Heart left ventricle (tissue), 16 donors: ENCODE data around the gene ANKRD28. TPM values are rescaled to one million over a fixed set of nuclear protein-coding genes. Genes with fewer than 3 reads are reported as not detected.
A peak's percentile ranks its signal among the peaks of the same experiment; 100 is the strongest.

ENCODE experiments used
- ATAC-seq, 4 donors: fragments of 200-7000 bp; cut with Tn5 transposase; one replicate each; pipeline ENCODE4 v1.9.1; 2020 to 2022; ENCODE audit warnings: moderate library complexity in 4 of 4, mild to moderate bottlenecking in 3 of 4, moderate number of reproducible peaks in 1 of 4
- DNase-seq, 5 donors: peaks; one replicate each; pipeline ENCODE4 v3.0.0-alpha.2; 2020
- H3K27ac ChIP-seq, 12 donors: fragments of 200-600 bp; sonication (generic) in 4 of 12; one replicate each; pipeline versions ENCODE4 v1.5.0 to v1.8.0; 2016 to 2022; ENCODE audit warnings: mild to moderate bottlenecking in 2 of 12
- H3K27me3 ChIP-seq, 9 donors: fragments of 200-600 bp; sonication (generic) in 2 of 9; one replicate each; pipeline versions ENCODE4 v1.5.1 to v1.8.0; 2016 to 2022; ENCODE audit warnings: mild to moderate bottlenecking in 3 of 9
- H3K36me3 ChIP-seq, 9 donors: fragments of 200-600 bp; sonication (generic) in 2 of 9; one replicate each; pipeline versions ENCODE4 v1.5.0 to v1.8.0; 2018 to 2022; ENCODE audit warnings: mild to moderate bottlenecking in 2 of 9
- H3K4me1 ChIP-seq, 12 donors: fragments of 200-600 bp; sonication (generic) in 4 of 12; one replicate each; pipeline versions ENCODE4 v1.5.0 to v1.8.0; 2016 to 2022; ENCODE audit warnings: mild to moderate bottlenecking in 3 of 12
- H3K4me3 ChIP-seq, 12 donors: fragments of 200-600 bp; sonication (generic) in 4 of 12; one replicate each; pipeline versions ENCODE4 v1.5.0 to v1.8.0; 2017 to 2022; ENCODE audit warnings: mild to moderate bottlenecking in 9 of 12, moderate library complexity in 4 of 12
- H3K9me3 ChIP-seq, 12 donors: fragments of 200-600 bp; sonication (generic) in 4 of 12; one replicate each; pipeline versions ENCODE4 v1.5.0 to v1.8.0; 2016 to 2022; ENCODE audit warnings: mild to moderate bottlenecking in 1 of 12
- POLR2A ChIP-seq, 2 donors: fragments of 450-650 bp; IDR thresholded peaks; one replicate each; pipeline ENCODE4 v1.6.1; 2017; ENCODE audit warnings: antibody characterized with exemption in 2 of 2, mild to moderate bottlenecking in 2 of 2, moderate library complexity in 2 of 2
- WGBS, 4 donors: extraction: QIAGEN DNeasy Blood & Tissue Kit in 2 of 4; methylation state at CpG; one replicate each; pipeline versions ENCODE4 v1.1.5 to v1.1.7; 2013 to 2018; 5-methylcytosine and 5-hydroxymethylcytosine counted together
- intact Hi-C, 10 donors: fragments of 100-400 bp; cut with DNase I; formaldehyde crosslinking; loops; one replicate each; pipeline versions ENCODE4 v1.11.1 to v1.14.2; 2022
- polyA plus RNA-seq, 2 donors: library from polyadenylated mRNA; stranded (reverse); fragments of 200-250 nt; gene quantifications; one replicate each; pipeline ENCODE4 v1.2.3, GENCODE V29; 2013
- total RNA-seq, 9 donors: library from RNA; depleted of rRNA in 2 of 9; stranded (reverse); fragments of >200 nt in 2 of 9; fragmentation: NEBNext Ultra II Directional in 3 of 9; extraction: Animal tissue kit (Norgen Biotek cat#: 25700) in 3 of 9; gene quantifications; one replicate each; pipeline versions ENCODE4 v1.1.0 to v1.2.4, GENCODE V29; 2016 to 2023
- TF ChIP-seq, protein P1 (sequence below), 12 donors: fragments of 200-600 bp; sonication (generic) in 4 of 12; IDR thresholded peaks; one replicate each; pipeline versions ENCODE4 v1.5.0 to v1.8.0; 2018 to 2022; ENCODE audit warnings: antibody characterized with exemption in 12 of 12, mild to moderate bottlenecking in 5 of 12
- donor health status: ischemic (EF 13 %, LVEDD 7.1; RV severe dilation, severe dysfunction).
- donor health status: healthy with polysubstance abuse.
- donor health status: DM: no; HTN: yes; CAD: no.
- donor health status: DM: no; HTN: no; CAD: no.
- donor health status: ischemic (EF 25% LVEDD 6.9; RV normal size, moderate dysfunction).
- donor health status: ischemic (EF 25% LVEDD 5.7; RV mildly dilated, moderate dysfunction).
- donor health status: healthy.
- donor health status: DM: yes; HTN: yes; CAD: no.
- donor health status: ischemic (EF 35%, LVEDD 5.7; RV mildly dilated, moderate dysfunction).
- donor health status: nonischemic (EF 11% LVEDD 7.7; RV severe dilation, severe dysfunction).
- donor health status: DM: yes; HTN: yes; CAD: no.
- donor health status: PGD.
- donor health status: ischemic (EF 29% LVEDD 5.4; RV normal size, mild dysfunction).
- donor health status: nonischemic (EF 23%, LVEDD 6.1; RV moderate dilation, normal function).

Gene ANKRD28
- total and polyA plus RNA-seq, 11 donors: 4.9 to 32.1 (median 24.3) TPM

DNA sequence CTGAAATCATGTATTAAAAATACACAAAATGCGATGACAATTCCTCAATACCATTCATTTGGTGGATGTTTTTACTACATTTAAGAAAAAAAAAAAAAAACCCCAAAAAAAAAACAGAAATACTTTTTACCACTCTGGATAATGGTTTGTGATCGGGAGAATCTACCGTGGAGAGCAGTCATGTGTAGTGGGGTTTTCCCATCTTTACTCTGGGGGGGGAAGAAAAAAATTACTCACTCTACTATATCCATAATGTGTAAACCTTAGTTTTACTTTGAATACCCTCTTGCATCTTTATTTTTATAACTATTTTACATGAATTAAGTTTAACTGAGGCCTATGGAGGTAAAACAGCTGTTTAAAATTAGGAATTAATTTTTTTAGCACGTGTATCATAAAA, 83.3 kb downstream of the ANKRD28 start:
- 94 to 97% (median 96%) methylated on average over 4 of the region's 4 CpGs for WGBS, 4 donors
- no peaks in the 10 kb centered on the region for H3K27me3 ChIP-seq
- H3K4me3 ChIP-seq: no peak overlapping the region
- intact Hi-C loops: no loop called here
- DNase-seq (no peak), ATAC-seq (no peak)
- no peak overlapping the region for H3K27ac ChIP-seq
- TF ChIP-seq POLR2A (IDR thresholded peaks at IDR 0.05): no peak
- TF ChIP-seq, protein P1, sequence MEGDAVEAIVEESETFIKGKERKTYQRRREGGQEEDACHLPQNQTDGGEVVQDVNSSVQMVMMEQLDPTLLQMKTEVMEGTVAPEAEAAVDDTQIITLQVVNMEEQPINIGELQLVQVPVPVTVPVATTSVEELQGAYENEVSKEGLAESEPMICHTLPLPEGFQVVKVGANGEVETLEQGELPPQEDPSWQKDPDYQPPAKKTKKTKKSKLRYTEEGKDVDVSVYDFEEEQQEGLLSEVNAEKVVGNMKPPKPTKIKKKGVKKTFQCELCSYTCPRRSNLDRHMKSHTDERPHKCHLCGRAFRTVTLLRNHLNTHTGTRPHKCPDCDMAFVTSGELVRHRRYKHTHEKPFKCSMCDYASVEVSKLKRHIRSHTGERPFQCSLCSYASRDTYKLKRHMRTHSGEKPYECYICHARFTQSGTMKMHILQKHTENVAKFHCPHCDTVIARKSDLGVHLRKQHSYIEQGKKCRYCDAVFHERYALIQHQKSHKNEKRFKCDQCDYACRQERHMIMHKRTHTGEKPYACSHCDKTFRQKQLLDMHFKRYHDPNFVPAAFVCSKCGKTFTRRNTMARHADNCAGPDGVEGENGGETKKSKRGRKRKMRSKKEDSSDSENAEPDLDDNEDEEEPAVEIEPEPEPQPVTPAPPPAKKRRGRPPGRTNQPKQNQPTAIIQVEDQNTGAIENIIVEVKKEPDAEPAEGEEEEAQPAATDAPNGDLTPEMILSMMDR (IDR thresholded peaks at IDR 0.05): no peak
- peaks cover 0 to 2% (median 0%) of the 10 kb centered on the region in 12 donors for H3K4me1 ChIP-seq
- H3K36me3 ChIP-seq: peaks cover 0 to 45% (median 28%) of the 10 kb centered on the region in 9 donors
- H3K9me3 ChIP-seq: no peaks in the 10 kb centered on the region

DNA sequence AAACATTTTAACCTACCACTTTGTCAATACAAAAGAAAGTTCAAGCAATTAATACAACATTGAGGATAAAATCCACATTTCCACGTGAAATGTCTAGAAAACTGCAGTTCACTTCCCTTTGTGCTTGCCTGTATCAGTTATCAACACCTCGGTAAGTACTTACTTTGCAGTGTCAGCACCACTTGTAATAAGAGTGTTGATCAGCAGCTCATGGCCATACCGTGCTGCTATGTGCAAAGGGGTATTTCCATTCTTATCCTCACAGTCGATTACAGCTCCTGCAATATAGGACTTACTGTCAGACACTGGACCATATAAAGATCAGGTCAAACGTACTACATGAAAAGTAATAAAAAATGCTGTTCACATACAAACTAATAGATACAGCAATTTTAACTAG, 84.4 kb downstream of the ANKRD28 start:
- ATAC-seq: peak in 1 of 4 donors; percentile 46
- DNase-seq: no peak
- H3K27ac ChIP-seq: no peak overlapping the region
- H3K27me3 ChIP-seq: no peaks in the 10 kb centered on the region
- intact Hi-C loops: no loop called here
- peaks cover 0 to 48% (median 38%) of the 10 kb centered on the region in 9 donors for H3K36me3 ChIP-seq
- WGBS, 4 donors: 43 to 56% (median 49%) methylated on average over 5 of the region's 5 CpGs
- TF ChIP-seq, protein P1 (IDR thresholded peaks at IDR 0.05): no peak
- TF ChIP-seq POLR2A (IDR thresholded peaks at IDR 0.05): no peak
- no peak overlapping the region for H3K4me3 ChIP-seq
- H3K9me3 ChIP-seq: no peaks in the 10 kb centered on the region
- H3K4me1 ChIP-seq: peaks cover 0 to 2% (median 0%) of the 10 kb centered on the region in 12 donors

GRCh38 chr3:15711281-15711680, 86.5 kb downstream of the ANKRD28 start:
- Histone ChIP-seq H3K4me1 (peaks cover 0 to 2% (median 0%) of the 10 kb centered on the region in 12 donors), H3K4me3 (no peak overlapping the region), H3K36me3 (peaks cover 0 to 65% (median 53%) of the 10 kb centered on the region in 9 donors), H3K27me3 (no peaks in the 10 kb centered on the region), H3K9me3 (no peaks in the 10 kb centered on the region), H3K27ac (no peak overlapping the region)
- intact Hi-C loops: no loop called here
- DNase-seq: no peak
- no peak for TF ChIP-seq POLR2A (IDR thresholded peaks at IDR 0.05)
- TF ChIP-seq, protein P1 (IDR thresholded peaks at IDR 0.05): no peak
- no peak for ATAC-seq

DNA sequence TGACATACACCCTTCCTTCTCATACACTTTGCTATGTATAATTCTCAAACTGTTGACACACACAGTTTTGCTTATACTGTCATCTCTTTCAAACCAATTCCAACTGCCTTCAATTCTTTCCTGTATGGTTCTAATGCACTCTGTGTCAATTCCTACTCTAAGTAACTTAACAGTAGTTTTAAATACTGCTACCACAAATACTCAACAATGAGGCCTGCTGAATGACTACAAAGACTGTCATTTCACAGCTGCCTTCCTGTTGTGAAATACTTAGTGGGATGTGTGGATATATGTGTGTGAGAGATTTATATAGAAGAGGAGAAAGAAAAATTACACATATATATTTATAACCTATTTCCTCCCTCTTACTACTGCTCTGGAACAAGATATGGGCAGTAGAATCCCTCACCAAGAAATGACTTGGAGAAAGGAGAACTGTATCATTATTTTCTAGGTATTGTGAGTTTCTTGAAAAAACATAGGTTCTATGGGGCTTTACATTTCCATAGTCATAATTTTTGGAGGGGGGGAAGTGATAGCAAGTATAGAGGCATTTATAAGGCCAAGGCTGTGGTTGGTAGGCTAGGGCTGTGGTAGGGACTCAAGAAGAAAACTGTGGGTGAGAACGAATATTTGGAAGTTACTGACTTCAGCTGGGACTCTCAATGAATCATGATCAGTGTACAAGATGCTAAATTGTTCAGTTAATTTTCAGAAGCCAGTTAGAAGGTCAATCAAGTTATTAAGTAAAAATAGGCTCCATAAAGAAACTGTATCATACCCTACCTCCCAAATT, 88.7 kb downstream of the ANKRD28 start:
- TF ChIP-seq POLR2A (IDR thresholded peaks at IDR 0.05): no peak
- TF ChIP-seq, protein P1 (IDR thresholded peaks at IDR 0.05): no peak
- intact Hi-C loops: no loop called here
- no peaks in the 10 kb centered on the region for H3K27me3 ChIP-seq
- H3K36me3 ChIP-seq: peaks cover 0 to 70% (median 53%) of the 10 kb centered on the region in 9 donors
- H3K4me1 ChIP-seq: peaks cover 0 to 2% (median 0%) of the 10 kb centered on the region in 12 donors
- no peak for DNase-seq
- H3K4me3 ChIP-seq: no peak overlapping the region
- ATAC-seq: no peak
- no peaks in the 10 kb centered on the region for H3K9me3 ChIP-seq
- 82 to 96% (median 88%) methylated on average over 1 of the region's 1 CpG for WGBS, 4 donors
- H3K27ac ChIP-seq: no peak overlapping the region
